Measurements from ENCODE around the gene LRMDA. TPM values are rescaled to one million over a fixed set of nuclear protein-coding genes. Genes with fewer than 3 reads are reported as not detected.

Gene LRMDA
- total RNA-seq, 2 experiments from 2014 or later = not detected

DNA sequence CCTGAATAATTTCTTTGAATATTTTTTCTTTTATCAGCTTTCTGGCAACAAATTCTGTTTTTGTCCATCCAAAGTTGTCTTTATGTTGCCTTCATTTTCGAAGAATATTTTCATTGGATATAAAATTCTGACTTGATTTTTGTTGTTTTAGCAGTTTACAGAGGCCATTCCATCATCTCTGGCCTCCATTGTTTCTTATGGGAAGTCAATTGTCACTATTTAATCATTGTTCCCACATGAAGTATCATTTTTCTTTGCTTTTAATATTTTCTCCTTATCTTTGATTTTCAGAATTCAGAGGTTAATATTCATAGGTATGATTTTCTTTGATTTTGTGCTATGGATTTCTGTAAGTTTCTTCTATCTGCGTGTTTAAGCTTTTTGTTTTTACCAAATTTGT, 512.6 kb downstream of the LRMDA start:
- no peak overlapping the region for H3K27ac ChIP-seq (ENCODE audit: low read depth, low read length, poor library complexity, severe bottlenecking)
- no peaks in the 10 kb centered on the region for H3K9me3 ChIP-seq (ENCODE audit: low read length)
- no TSS peak for BruUV-seq (replicated peaks)
- H3K9me2 ChIP-seq (ENCODE audit: insufficient read depth, low read length) = no peaks in the 10 kb centered on the region
- ChIA-PET CTCF (ENCODE audit: unreplicated experiment) (no interaction called here), POLR2A (interaction anchor here (1.2 kb wide), 1 partner anchor 12 kb away, joined by 5 read pairs; no protein-coding TSS in a partner anchor)
- no peak for DNase-seq (ENCODE audit: low spot score)
- H3K4me1 ChIP-seq (ENCODE audit: insufficient read depth, low read length, poor library complexity, severe bottlenecking) = no peaks in the 10 kb centered on the region
- TF ChIP-seq, protein P1, sequence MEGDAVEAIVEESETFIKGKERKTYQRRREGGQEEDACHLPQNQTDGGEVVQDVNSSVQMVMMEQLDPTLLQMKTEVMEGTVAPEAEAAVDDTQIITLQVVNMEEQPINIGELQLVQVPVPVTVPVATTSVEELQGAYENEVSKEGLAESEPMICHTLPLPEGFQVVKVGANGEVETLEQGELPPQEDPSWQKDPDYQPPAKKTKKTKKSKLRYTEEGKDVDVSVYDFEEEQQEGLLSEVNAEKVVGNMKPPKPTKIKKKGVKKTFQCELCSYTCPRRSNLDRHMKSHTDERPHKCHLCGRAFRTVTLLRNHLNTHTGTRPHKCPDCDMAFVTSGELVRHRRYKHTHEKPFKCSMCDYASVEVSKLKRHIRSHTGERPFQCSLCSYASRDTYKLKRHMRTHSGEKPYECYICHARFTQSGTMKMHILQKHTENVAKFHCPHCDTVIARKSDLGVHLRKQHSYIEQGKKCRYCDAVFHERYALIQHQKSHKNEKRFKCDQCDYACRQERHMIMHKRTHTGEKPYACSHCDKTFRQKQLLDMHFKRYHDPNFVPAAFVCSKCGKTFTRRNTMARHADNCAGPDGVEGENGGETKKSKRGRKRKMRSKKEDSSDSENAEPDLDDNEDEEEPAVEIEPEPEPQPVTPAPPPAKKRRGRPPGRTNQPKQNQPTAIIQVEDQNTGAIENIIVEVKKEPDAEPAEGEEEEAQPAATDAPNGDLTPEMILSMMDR (conservative IDR thresholded peaks at IDR 0.05; ENCODE audit: low read length) = no peak
- TF ChIP-seq EZH2phosphoT487 (IDR thresholded peaks at IDR 0.05; ENCODE audit: borderline replicate concordance, low read depth, low read length) = no peak
- no peaks in the 10 kb centered on the region for H3K36me3 ChIP-seq (ENCODE audit: insufficient read depth, low read length)
- H4K20me1 ChIP-seq (ENCODE audit: insufficient read depth, low read length) = no peaks in the 10 kb centered on the region
- intact Hi-C loops (cut with micrococcal nuclease; ENCODE audit: unreplicated experiment) = no loop called here
- H3K4me2 ChIP-seq (ENCODE audit: low read length) = no peak overlapping the region
- no peaks in the 10 kb centered on the region for H3K79me2 ChIP-seq (ENCODE audit: insufficient read depth, low read depth, low read length)
- H2AFZ ChIP-seq (ENCODE audit: low read length) = no peak overlapping the region
- H3K4me3 ChIP-seq (ENCODE audit: low read depth, low read length, poor library complexity, severe bottlenecking) = no peak overlapping the region

DNA sequence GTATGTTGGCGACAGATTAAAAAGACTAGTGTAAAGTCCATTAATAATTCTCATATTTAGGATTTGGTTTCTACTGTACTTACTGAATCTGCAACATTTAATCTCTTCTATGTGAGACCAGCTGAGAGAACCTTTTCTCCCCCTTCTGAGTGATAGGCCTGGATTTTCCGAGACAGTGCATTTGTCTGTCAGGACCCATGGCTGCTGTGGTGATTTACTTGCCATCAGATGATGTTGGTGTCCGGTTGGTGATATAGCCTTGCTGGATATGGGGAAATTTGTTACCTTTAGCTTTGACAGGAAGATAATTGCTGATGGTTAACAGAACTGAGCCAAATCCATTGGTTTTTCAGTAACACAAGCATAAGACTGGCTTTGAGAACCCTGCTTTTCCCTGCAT, 517.2 kb downstream of the LRMDA start:
- TF ChIP-seq, protein P1 (conservative IDR thresholded peaks at IDR 0.05; ENCODE audit: low read length) = no peak
- no peak for TF ChIP-seq EZH2phosphoT487 (IDR thresholded peaks at IDR 0.05; ENCODE audit: borderline replicate concordance, low read depth, low read length)
- intact Hi-C loops (cut with micrococcal nuclease; ENCODE audit: unreplicated experiment) = no loop called here
- no peak overlapping the region for H3K4me3 ChIP-seq (ENCODE audit: low read depth, low read length, poor library complexity, severe bottlenecking)
- no peaks in the 10 kb centered on the region for H3K36me3 ChIP-seq (ENCODE audit: insufficient read depth, low read length)
- no peak overlapping the region for H3K27ac ChIP-seq (ENCODE audit: low read depth, low read length, poor library complexity, severe bottlenecking)
- DNase-seq (ENCODE audit: low spot score) = no peak
- no peaks in the 10 kb centered on the region for H4K20me1 ChIP-seq (ENCODE audit: insufficient read depth, low read length)
- H3K79me2 ChIP-seq (ENCODE audit: insufficient read depth, low read depth, low read length) = no peaks in the 10 kb centered on the region
- H3K4me1 ChIP-seq (ENCODE audit: insufficient read depth, low read length, poor library complexity, severe bottlenecking) = no peaks in the 10 kb centered on the region
- H3K9me3 ChIP-seq (ENCODE audit: low read length) = no peaks in the 10 kb centered on the region
- no peak overlapping the region for H2AFZ ChIP-seq (ENCODE audit: low read length)
- CTCF ChIA-PET (ENCODE audit: unreplicated experiment) = no interaction called here
- no peaks in the 10 kb centered on the region for H3K9me2 ChIP-seq (ENCODE audit: insufficient read depth, low read length)
- no peak overlapping the region for H3K4me2 ChIP-seq (ENCODE audit: low read length)
- BruUV-seq (replicated peaks) = no TSS peak
- POLR2A ChIA-PET = no interaction called here

DNA sequence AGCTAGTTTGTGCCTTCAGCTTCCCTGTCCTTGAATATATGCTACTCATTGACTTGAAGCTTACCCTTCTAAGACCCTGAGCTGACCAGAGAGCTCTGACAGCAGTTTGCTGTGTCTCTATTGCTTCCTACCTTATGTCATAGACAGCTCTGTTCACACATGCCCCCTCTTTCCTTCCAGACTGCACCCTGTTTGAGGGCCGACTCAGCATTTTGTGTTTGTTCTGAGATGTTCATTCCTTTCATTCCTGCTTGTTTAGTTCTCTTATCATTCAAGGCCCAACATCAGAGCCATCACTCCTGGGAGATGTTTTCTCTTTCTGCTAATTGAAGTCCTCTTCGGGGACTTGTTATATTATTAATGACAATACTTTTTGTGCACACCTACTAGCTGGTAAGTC, 518.9 kb downstream of the LRMDA start:
- DNase-seq (ENCODE audit: low spot score) = no peak
- H4K20me1 ChIP-seq (ENCODE audit: insufficient read depth, low read length) = no peaks in the 10 kb centered on the region
- intact Hi-C loops (cut with micrococcal nuclease; ENCODE audit: unreplicated experiment) = no loop called here
- H3K79me2 ChIP-seq (ENCODE audit: insufficient read depth, low read depth, low read length) = no peaks in the 10 kb centered on the region
- H3K4me1 ChIP-seq (ENCODE audit: insufficient read depth, low read length, poor library complexity, severe bottlenecking) = no peaks in the 10 kb centered on the region
- H3K27ac ChIP-seq (ENCODE audit: low read depth, low read length, poor library complexity, severe bottlenecking) = no peak overlapping the region
- no peak overlapping the region for H2AFZ ChIP-seq (ENCODE audit: low read length)
- no peaks in the 10 kb centered on the region for H3K9me3 ChIP-seq (ENCODE audit: low read length)
- no peak overlapping the region for H3K4me2 ChIP-seq (ENCODE audit: low read length)
- no TSS peak for BruUV-seq (replicated peaks)
- H3K4me3 ChIP-seq (ENCODE audit: low read depth, low read length, poor library complexity, severe bottlenecking) = no peak overlapping the region
- CTCF ChIA-PET (ENCODE audit: unreplicated experiment) = no interaction called here
- TF ChIP-seq EZH2phosphoT487 (IDR thresholded peaks at IDR 0.05; ENCODE audit: borderline replicate concordance, low read depth, low read length) = no peak
- TF ChIP-seq, protein P1 (conservative IDR thresholded peaks at IDR 0.05; ENCODE audit: low read length) = no peak
- H3K9me2 ChIP-seq (ENCODE audit: insufficient read depth, low read length) = no peaks in the 10 kb centered on the region
- POLR2A ChIA-PET = no interaction called here
- H3K36me3 ChIP-seq (ENCODE audit: insufficient read depth, low read length) = no peaks in the 10 kb centered on the region

Measured in OCI-LY7 (cell line).